Measurements from ENCODE around the gene TEX51.

TEX51 gene

DNA sequence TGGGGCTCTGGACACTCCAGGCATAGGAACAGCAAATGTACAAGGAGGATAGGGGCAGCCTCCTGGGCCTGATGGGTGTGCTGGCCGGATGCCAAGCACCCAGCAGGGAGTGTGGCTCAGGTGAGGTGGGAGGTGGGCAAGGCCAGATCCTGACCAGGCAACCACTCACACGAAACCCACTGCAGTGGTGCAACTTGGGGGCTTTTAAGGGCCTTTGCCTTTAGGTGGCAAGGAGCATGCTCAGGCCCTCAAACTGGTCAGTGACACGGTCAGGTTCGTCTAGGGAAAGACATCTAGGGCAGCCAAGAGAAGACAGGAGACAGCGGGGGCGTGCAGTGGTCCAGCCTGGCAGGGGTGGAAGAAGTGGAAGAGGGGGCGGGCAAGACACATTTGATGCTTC, 18.4 kb upstream of the TEX51 start:
- no peaks in the 10 kb centered on the region for H4K20me1 ChIP-seq (ENCODE audit: insufficient read depth)
- H3K36me3 ChIP-seq (ENCODE audit: insufficient read depth) = no peaks in the 10 kb centered on the region
- no peak overlapping the region for H3K4me3 ChIP-seq (IDR thresholded peaks at IDR 0.05; ENCODE audit: insufficient read depth, low read depth, low read length)
- H2AFZ ChIP-seq (ENCODE audit: low read depth) = no peak overlapping the region
- H3K27me3 ChIP-seq (ENCODE audit: insufficient read depth, low read depth) = no peaks in the 10 kb centered on the region
- TF ChIP-seq, protein P1, sequence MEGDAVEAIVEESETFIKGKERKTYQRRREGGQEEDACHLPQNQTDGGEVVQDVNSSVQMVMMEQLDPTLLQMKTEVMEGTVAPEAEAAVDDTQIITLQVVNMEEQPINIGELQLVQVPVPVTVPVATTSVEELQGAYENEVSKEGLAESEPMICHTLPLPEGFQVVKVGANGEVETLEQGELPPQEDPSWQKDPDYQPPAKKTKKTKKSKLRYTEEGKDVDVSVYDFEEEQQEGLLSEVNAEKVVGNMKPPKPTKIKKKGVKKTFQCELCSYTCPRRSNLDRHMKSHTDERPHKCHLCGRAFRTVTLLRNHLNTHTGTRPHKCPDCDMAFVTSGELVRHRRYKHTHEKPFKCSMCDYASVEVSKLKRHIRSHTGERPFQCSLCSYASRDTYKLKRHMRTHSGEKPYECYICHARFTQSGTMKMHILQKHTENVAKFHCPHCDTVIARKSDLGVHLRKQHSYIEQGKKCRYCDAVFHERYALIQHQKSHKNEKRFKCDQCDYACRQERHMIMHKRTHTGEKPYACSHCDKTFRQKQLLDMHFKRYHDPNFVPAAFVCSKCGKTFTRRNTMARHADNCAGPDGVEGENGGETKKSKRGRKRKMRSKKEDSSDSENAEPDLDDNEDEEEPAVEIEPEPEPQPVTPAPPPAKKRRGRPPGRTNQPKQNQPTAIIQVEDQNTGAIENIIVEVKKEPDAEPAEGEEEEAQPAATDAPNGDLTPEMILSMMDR (conservative IDR thresholded peaks at IDR 0.05; ENCODE audit: low read depth, low read length) = no peak
- no peaks in the 10 kb centered on the region for H3K79me2 ChIP-seq (ENCODE audit: insufficient read depth, low read depth)
- H3K4me2 ChIP-seq = no peak overlapping the region
- no peak overlapping the region for H3K9ac ChIP-seq
- H3K27ac ChIP-seq = no peak overlapping the region
- H3K4me1 ChIP-seq (ENCODE audit: low read depth, poor library complexity, severe bottlenecking) = no peaks in the 10 kb centered on the region

DNA sequence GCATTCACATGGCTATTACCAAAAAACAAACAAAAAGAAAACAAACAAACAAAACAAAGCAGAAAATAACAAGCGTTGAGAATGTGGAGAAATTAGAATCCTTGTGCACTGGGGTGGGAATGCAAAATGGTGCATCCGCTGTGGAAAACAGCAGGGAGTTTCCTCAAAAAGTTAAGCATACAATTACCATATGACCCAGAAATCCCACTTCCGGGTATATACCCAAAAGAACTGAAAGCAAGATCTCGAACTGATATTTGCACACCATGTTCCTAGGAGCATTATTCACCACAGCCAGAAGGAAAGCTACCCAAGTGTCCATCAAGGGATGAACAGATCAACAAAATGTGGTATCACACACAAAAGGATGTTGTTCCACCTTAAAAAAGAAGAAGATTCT, 17.9 kb upstream of the TEX51 start:
- Histone ChIP-seq H2AFZ (ENCODE audit: low read depth) (no peak overlapping the region), H3K79me2 (ENCODE audit: insufficient read depth, low read depth) (no peaks in the 10 kb centered on the region), H3K9ac (no peak overlapping the region), H3K27me3 (ENCODE audit: insufficient read depth, low read depth) (no peaks in the 10 kb centered on the region), H3K36me3 (ENCODE audit: insufficient read depth) (no peaks in the 10 kb centered on the region), H3K27ac (no peak overlapping the region), H3K4me1 (ENCODE audit: low read depth, poor library complexity, severe bottlenecking) (no peaks in the 10 kb centered on the region), H3K4me3 (IDR thresholded peaks at IDR 0.05; ENCODE audit: insufficient read depth, low read depth, low read length) (no peak overlapping the region), H3K4me2 (no peak overlapping the region), H4K20me1 (ENCODE audit: insufficient read depth) (no peaks in the 10 kb centered on the region)
- TF ChIP-seq, protein P1 (conservative IDR thresholded peaks at IDR 0.05; ENCODE audit: low read depth, low read length) = no peak

DNA sequence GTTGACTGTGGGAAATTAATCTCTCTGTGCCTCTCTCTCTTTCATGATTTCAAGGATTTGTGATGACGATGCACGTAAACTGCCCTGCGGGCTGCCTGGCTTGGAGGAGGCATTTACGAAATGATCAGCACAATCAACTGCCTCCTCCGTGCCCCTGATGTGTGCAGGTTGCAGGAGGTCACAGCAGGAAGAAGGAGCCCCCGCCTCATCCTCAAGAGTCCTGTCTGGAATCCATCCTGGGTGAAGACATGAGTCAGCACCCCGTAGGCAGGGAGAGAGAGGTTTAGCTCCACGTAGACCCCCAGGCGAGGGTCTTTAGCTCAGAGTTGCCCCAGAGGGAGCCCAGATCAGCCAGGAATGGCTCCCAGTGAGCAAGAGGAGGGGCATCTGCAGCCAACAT, 17.1 kb upstream of the TEX51 start:
- no peaks in the 10 kb centered on the region for H3K27me3 ChIP-seq (ENCODE audit: insufficient read depth, low read depth)
- H2AFZ ChIP-seq (ENCODE audit: low read depth) = no peak overlapping the region
- no peaks in the 10 kb centered on the region for H3K36me3 ChIP-seq (ENCODE audit: insufficient read depth)
- H3K4me2 ChIP-seq = no peak overlapping the region
- no peaks in the 10 kb centered on the region for H3K79me2 ChIP-seq (ENCODE audit: insufficient read depth, low read depth)
- H3K9ac ChIP-seq = no peak overlapping the region
- no peaks in the 10 kb centered on the region for H3K4me1 ChIP-seq (ENCODE audit: low read depth, poor library complexity, severe bottlenecking)
- H3K27ac ChIP-seq = no peak overlapping the region
- H4K20me1 ChIP-seq (ENCODE audit: insufficient read depth) = no peaks in the 10 kb centered on the region
- H3K4me3 ChIP-seq (IDR thresholded peaks at IDR 0.05; ENCODE audit: insufficient read depth, low read depth, low read length) = no peak overlapping the region
- TF ChIP-seq, protein P1 (conservative IDR thresholded peaks at IDR 0.05; ENCODE audit: low read depth, low read length) = no peak

DNA sequence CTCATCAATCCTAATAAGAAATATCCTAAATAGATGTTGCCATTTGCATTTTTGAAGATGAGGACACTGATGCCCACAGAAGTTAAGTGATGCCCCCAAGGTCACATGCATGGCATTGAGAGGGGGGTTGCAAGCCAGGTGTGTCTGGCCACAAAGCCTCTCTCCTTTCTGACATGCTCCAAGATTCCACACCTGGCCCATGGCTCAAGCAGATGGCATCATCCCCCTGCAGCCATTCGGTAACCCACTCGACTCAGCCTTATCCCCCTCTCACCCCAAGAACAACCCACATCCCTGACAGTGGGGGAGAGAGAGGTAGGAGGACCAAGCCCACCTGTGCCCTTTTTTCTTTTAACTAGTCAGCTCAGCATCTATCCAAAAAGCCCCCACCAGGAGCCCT, 16.5 kb upstream of the TEX51 start:
- Histone ChIP-seq H3K79me2 (ENCODE audit: insufficient read depth, low read depth) (no peaks in the 10 kb centered on the region), H3K27ac (no peak overlapping the region), H3K27me3 (ENCODE audit: insufficient read depth, low read depth) (no peaks in the 10 kb centered on the region), H4K20me1 (ENCODE audit: insufficient read depth) (no peaks in the 10 kb centered on the region), H3K4me1 (ENCODE audit: low read depth, poor library complexity, severe bottlenecking) (no peaks in the 10 kb centered on the region), H3K4me3 (IDR thresholded peaks at IDR 0.05; ENCODE audit: insufficient read depth, low read depth, low read length) (no peak overlapping the region), H3K9ac (no peak overlapping the region), H2AFZ (ENCODE audit: low read depth) (no peak overlapping the region), H3K36me3 (ENCODE audit: insufficient read depth) (no peaks in the 10 kb centered on the region), H3K4me2 (no peak overlapping the region)
- TF ChIP-seq, protein P1 (conservative IDR thresholded peaks at IDR 0.05; ENCODE audit: low read depth, low read length) = no peak
